ELF-1 (cell line): ENCODE data around the gene DPYD.

Experiments
- DNase-seq: peaks from one replicate; pipeline ENCODE4 v3.0.0-alpha.2; 2016; ENCODE audit warnings: low read depth, low spot score

Gene DPYD

GRCh38 chr1:97920832-97921571 is at the start of gene DPYD:
TSS of gene DPYD (minus strand) at chr1:97921034. CDS start at chr1:97920922, 112 bp downstream.
- peak; percentile 89 for DNase-seq

- no peak for DNase-seq
These were observed 39.6 kb upstream of the DPYD start for GRCh38 chr1:97960470-97960869.

GRCh38 chr1:97947695-97948094 is 26.9 kb upstream of the DPYD start:
- DNase-seq, result no peak

- DNase-seq, result no peak
These were observed 22.5 kb upstream of the DPYD start for GRCh38 chr1:97943354-97943753.

- no peak for DNase-seq
These were observed 21.6 kb upstream of the DPYD start for GRCh38 chr1:97942161-97943123.

GRCh38 chr1:97938285-97938642 is 17.4 kb upstream of the DPYD start:
- no peak for DNase-seq

GRCh38 chr1:97936976-97937375 is 16.1 kb upstream of the DPYD start:
- DNase-seq, result no peak

- no peak for DNase-seq
These were observed 13.7 kb upstream of the DPYD start for GRCh38 chr1:97934491-97934890.

GRCh38 chr1:97929874-97930851 is 9.3 kb upstream of the DPYD start:
- no peak for DNase-seq

GRCh38 chr1:97926017-97926708 is 5.3 kb upstream of the DPYD start:
- DNase-seq, result no peak

- peak; percentile 49 for DNase-seq
These were observed 4.3 kb upstream of the DPYD start for GRCh38 chr1:97925151-97925550.

GRCh38 chr1:97923811-97924210 is 3.0 kb upstream of the DPYD start:
- no peak for DNase-seq

- DNase-seq, result peak; percentile 23
These were observed 480 bp downstream of the DPYD start for GRCh38 chr1:97920276-97920831.

- DNase-seq, result no peak
These were observed 1.1 kb downstream of the DPYD start for GRCh38 chr1:97919585-97920261.

- DNase-seq, result no peak
These were observed 1.9 kb downstream of the DPYD start for GRCh38 chr1:97918961-97919360.

- no peak for DNase-seq
These were observed 7.2 kb downstream of the DPYD start for GRCh38 chr1:97913506-97914139.

- no peak for DNase-seq
These were observed 9.3 kb downstream of the DPYD start for GRCh38 chr1:97911266-97912215.

- no peak for DNase-seq
These were observed 11.6 kb downstream of the DPYD start for GRCh38 chr1:97909266-97909665.
